H9 (cell line): Measurements from ENCODE around the gene MYCBPAP. TPM values are rescaled to one million over a fixed set of nuclear protein-coding genes. Genes with fewer than 3 reads are reported as not detected.

ENCODE experiments used
- DNase-seq: peaks from one replicate; pipeline ENCODE4 v3.0.0-alpha.2; 2017
- H2AFZ ChIP-seq: one replicate; pipeline ENCODE4 v1.6.1; 2013; ENCODE audit warnings: mild to moderate bottlenecking, low read length, control low read depth, moderate library complexity
- H2AK5ac ChIP-seq: 2 replicates; pipeline ENCODE4 v1.6.1; 2013; ENCODE audit warnings: low read length, control low read depth, mixed read lengths; ENCODE audit not compliant: insufficient read length
- H2BK120ac ChIP-seq: one replicate; pipeline ENCODE4 v1.6.1; 2013; ENCODE audit warnings: low read depth, mild to moderate bottlenecking, low read length, control low read depth, inconsistent platforms; ENCODE audit not compliant: poor library complexity, severe bottlenecking
- H2BK12ac ChIP-seq: 2 replicates; pipeline ENCODE4 v1.6.1; 2013; ENCODE audit warnings: low read length, control low read depth, mixed read lengths, low read depth; ENCODE audit not compliant: insufficient read length
- H2BK15ac ChIP-seq: 2 replicates; pipeline ENCODE4 v1.6.1; 2013; ENCODE audit warnings: low read depth, low read length, control low read depth
- H2BK20ac ChIP-seq: one replicate; pipeline ENCODE4 v1.6.1; 2013; ENCODE audit warnings: low read depth, mild to moderate bottlenecking, low read length, control low read depth, inconsistent platforms; ENCODE audit not compliant: poor library complexity, severe bottlenecking
- H2BK5ac ChIP-seq: 2 replicates; pipeline ENCODE4 v1.6.1; 2013; ENCODE audit warnings: low read length, control low read depth, mixed read lengths; ENCODE audit not compliant: insufficient read length
- H3K14ac ChIP-seq: 2 replicates; pipeline ENCODE4 v1.6.1; 2013; ENCODE audit warnings: low read length, control low read depth; ENCODE audit not compliant: insufficient read depth
- H3K18ac ChIP-seq: 2 replicates; pipeline ENCODE4 v1.6.1; 2013; ENCODE audit warnings: low read depth, mild to moderate bottlenecking, mixed read lengths, low read length, control low read depth; ENCODE audit not compliant: insufficient read length
- H3K23ac ChIP-seq: 2 replicates; pipeline ENCODE4 v1.6.1; 2013; ENCODE audit warnings: low read length, control low read depth, mixed read lengths, low read depth; ENCODE audit not compliant: insufficient read length
- H3K23me2 ChIP-seq: 2 replicates; pipeline ENCODE4 v1.6.1; 2013; ENCODE audit warnings: low read depth, mild to moderate bottlenecking, mixed read lengths, low read length, control low read depth; ENCODE audit not compliant: insufficient read length, poor library complexity, severe bottlenecking
- H3K27ac ChIP-seq: 2 replicates; pipeline ENCODE4 v1.5.1; 2013; ENCODE audit warnings: low read length, control low read depth, mixed read lengths, low read depth; ENCODE audit not compliant: insufficient read length
- H3K27me3 ChIP-seq: 2 replicates; pipeline ENCODE4 v1.6.1; 2013; ENCODE audit warnings: low read length, control low read depth, inconsistent platforms; ENCODE audit not compliant: insufficient read depth
- H3K4ac ChIP-seq: 2 replicates; pipeline ENCODE4 v1.6.1; 2013; ENCODE audit warnings: low read depth, mild to moderate bottlenecking, control low read depth, inconsistent platforms, low read length, moderate library complexity
- H3K4me1 ChIP-seq: 2 replicates; pipeline ENCODE4 v1.6.1; 2013; ENCODE audit warnings: low read length, control low read depth, inconsistent platforms; ENCODE audit not compliant: insufficient read depth
- H3K4me2 ChIP-seq: 2 replicates; pipeline ENCODE4 v1.6.1; 2013; ENCODE audit warnings: low read length, control low read depth, mixed read lengths; ENCODE audit not compliant: insufficient read length, insufficient read depth
- H3K56ac ChIP-seq: 2 replicates; pipeline ENCODE4 v1.6.1; 2013; ENCODE audit warnings: low read depth, mild to moderate bottlenecking, mixed read lengths, low read length, control low read depth; ENCODE audit not compliant: insufficient read length
- H3K79me1 ChIP-seq: 2 replicates; pipeline ENCODE4 v1.6.1; 2013; ENCODE audit warnings: low read depth, mild to moderate bottlenecking, moderate library complexity, low read length, control low read depth, inconsistent platforms; ENCODE audit not compliant: insufficient read depth, poor library complexity, severe bottlenecking
- H3K79me2 ChIP-seq: 2 replicates; pipeline ENCODE4 v1.6.1; 2013; ENCODE audit warnings: low read length, control low read depth, inconsistent platforms; ENCODE audit not compliant: insufficient read depth
- H3K9ac ChIP-seq: 2 replicates; pipeline ENCODE4 v1.6.1; 2013; ENCODE audit warnings: low read length, control low read depth, mixed read lengths; ENCODE audit not compliant: insufficient read length; ENCODE audit errors: extremely low read depth
- H3K9me3 ChIP-seq: one replicate; pipeline ENCODE4 v1.6.1; 2013; ENCODE audit warnings: low read depth, low read length, inconsistent platforms; ENCODE audit not compliant: control insufficient read depth
- H3T11ph ChIP-seq: one replicate; pipeline ENCODE4 v1.6.1; 2013; ENCODE audit warnings: mild to moderate bottlenecking, low read length, control low read depth, inconsistent platforms
- H4K20me1 ChIP-seq: one replicate; pipeline ENCODE4 v1.6.1; 2013; ENCODE audit not compliant: control insufficient read depth, insufficient read length, insufficient read depth
- H4K5ac ChIP-seq: 2 replicates; pipeline ENCODE4 v1.6.1; 2013; ENCODE audit warnings: low read depth, mild to moderate bottlenecking, mixed read lengths, low read length, control low read depth; ENCODE audit not compliant: insufficient read length
- H4K8ac ChIP-seq: replicated peaks from 2 replicates; pipeline ENCODE4 v1.6.1; 2013; ENCODE audit warnings: low read length, control low read depth, mixed read lengths, low read depth; ENCODE audit not compliant: insufficient read length
- H4K91ac ChIP-seq: 2 replicates; pipeline ENCODE4 v1.6.1; 2013; ENCODE audit warnings: low read depth, mild to moderate bottlenecking, moderate library complexity, mixed read lengths, low read length, control low read depth; ENCODE audit not compliant: insufficient read length
- H3K27ac Mint-ChIP-seq, 3 experiments: 2 replicates in 2 of 3; 3 replicates in 1 of 3; pipeline ENCODE4 v1.8.0; 2020 to 2021; ENCODE audit warnings: mixed read lengths in 3 of 3, mild to moderate bottlenecking in 1 of 3, moderate library complexity in 1 of 3
- H3K27me3 Mint-ChIP-seq: 2 replicates; pipeline ENCODE4 v1.8.0; 2021; ENCODE audit warnings: low read depth, mild to moderate bottlenecking, moderate library complexity, mixed read lengths
- H3K36me3 Mint-ChIP-seq, 3 experiments: 2 replicates in 2 of 3; 3 replicates in 1 of 3; pipeline ENCODE4 v1.8.0; 2020 to 2021; ENCODE audit warnings: low read depth in 3 of 3, mixed read lengths in 3 of 3; ENCODE audit not compliant: insufficient read depth in 1 of 3
- H3K4me1 Mint-ChIP-seq, 2 experiments: 2 replicates each; pipeline ENCODE4 v1.8.0; 2020; ENCODE audit warnings: mixed read lengths in 2 of 2
- H3K4me3 Mint-ChIP-seq, 2 experiments: 2 replicates in 1 of 2; 3 replicates in 1 of 2; pipeline ENCODE4 v1.8.0; 2020 to 2021; ENCODE audit warnings: mild to moderate bottlenecking in 2 of 2, mixed read lengths in 2 of 2, moderate library complexity in 1 of 2
- H3K9me3 Mint-ChIP-seq, 2 experiments: 2 replicates in 1 of 2; 3 replicates in 1 of 2; pipeline ENCODE4 v1.8.0; 2020; ENCODE audit warnings: mild to moderate bottlenecking in 2 of 2, mixed read lengths in 2 of 2, moderate library complexity in 1 of 2
- WGBS: extraction: QIAGEN DNeasy Blood & Tissue Kit; methylation state at CpG from one replicate; pipeline ENCODE4 v1.1.7; 2013; ENCODE audit warnings: missing lambda C conversion rate, low lambda C conversion rate, mixed read lengths; ENCODE audit not compliant: insufficient read length; ENCODE audit errors: extremely low coverage; 5-methylcytosine and 5-hydroxymethylcytosine counted together
- total RNA-seq: library from RNA; stranded (reverse); gene quantifications from 2 replicates; pipeline ENCODE4 v1.2.1, GENCODE V29; 2021
- TF ChIP-seq, protein P1 (sequence below): fragments of 200-600 bp; sonication (generic); conservative IDR thresholded peaks from 3 replicates; pipeline ENCODE4 v1.8.0; 2021; ENCODE audit warnings: antibody characterized with exemption, mild to moderate bottlenecking

The MYCBPAP gene
- total RNA-seq, 1 experiment from 2014 or later: 1.7 TPM

DNA sequence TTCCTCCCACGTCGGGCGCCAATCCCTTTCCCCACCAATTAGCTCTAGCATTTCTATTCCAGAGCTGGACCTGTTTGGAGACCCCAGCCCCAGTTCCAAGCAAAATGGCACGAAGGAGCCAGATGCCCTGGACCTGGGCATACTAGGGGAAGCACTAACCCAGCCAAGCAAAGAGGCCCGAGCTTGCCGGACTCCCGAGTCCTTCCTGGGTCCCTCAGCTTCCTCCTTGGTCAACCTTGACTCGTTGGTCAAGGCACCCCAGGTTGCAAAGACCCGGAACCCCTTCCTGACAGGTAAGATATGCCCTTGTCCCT is 33.1 kb downstream of the MYCBPAP start:
- no peak overlapping the region for H2AK5ac ChIP-seq
- H3K9me3 Mint-ChIP-seq: no peaks in the 10 kb centered on the region
- H4K8ac ChIP-seq: no peak overlapping the region
- no peaks in the 10 kb centered on the region for H4K20me1 ChIP-seq
- no peak overlapping the region for H2BK5ac ChIP-seq
- peaks cover 0 to 3% (median 0%) of the 10 kb centered on the region in 3 experiments; a peak in 3 of 7 replicates for H3K36me3 Mint-ChIP-seq
- H3K18ac ChIP-seq: no peak overlapping the region
- H3K4me2 ChIP-seq: peak overlapping the region; percentile 76
- no peak overlapping the region for H3K27ac Mint-ChIP-seq
- H2AFZ ChIP-seq: no peak overlapping the region
- no peak for DNase-seq
- H3K23me2 ChIP-seq: peaks cover 8% of the 10 kb centered on the region
- no peak overlapping the region for H3K27ac ChIP-seq
- no peaks in the 10 kb centered on the region for H3K79me2 ChIP-seq
- H3K27me3 Mint-ChIP-seq: peaks cover 33% of the 10 kb centered on the region
- TF ChIP-seq, protein P1, sequence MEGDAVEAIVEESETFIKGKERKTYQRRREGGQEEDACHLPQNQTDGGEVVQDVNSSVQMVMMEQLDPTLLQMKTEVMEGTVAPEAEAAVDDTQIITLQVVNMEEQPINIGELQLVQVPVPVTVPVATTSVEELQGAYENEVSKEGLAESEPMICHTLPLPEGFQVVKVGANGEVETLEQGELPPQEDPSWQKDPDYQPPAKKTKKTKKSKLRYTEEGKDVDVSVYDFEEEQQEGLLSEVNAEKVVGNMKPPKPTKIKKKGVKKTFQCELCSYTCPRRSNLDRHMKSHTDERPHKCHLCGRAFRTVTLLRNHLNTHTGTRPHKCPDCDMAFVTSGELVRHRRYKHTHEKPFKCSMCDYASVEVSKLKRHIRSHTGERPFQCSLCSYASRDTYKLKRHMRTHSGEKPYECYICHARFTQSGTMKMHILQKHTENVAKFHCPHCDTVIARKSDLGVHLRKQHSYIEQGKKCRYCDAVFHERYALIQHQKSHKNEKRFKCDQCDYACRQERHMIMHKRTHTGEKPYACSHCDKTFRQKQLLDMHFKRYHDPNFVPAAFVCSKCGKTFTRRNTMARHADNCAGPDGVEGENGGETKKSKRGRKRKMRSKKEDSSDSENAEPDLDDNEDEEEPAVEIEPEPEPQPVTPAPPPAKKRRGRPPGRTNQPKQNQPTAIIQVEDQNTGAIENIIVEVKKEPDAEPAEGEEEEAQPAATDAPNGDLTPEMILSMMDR: no peak
- no peak overlapping the region for H3K4ac ChIP-seq
- H3K23ac ChIP-seq: no peak overlapping the region
- H3K79me1 ChIP-seq: no peaks in the 10 kb centered on the region
- no peak overlapping the region for H3K56ac ChIP-seq
- H3T11ph ChIP-seq: no peak overlapping the region
- H3K27me3 ChIP-seq: no peaks in the 10 kb centered on the region; the same call in 1 of the 2 replicates
- no peak overlapping the region for H4K91ac ChIP-seq
- H3K4me1 ChIP-seq: 0 out of 2 replicates have a peak, but pooled peaks cover 2% of the 10 kb centered on the region
- H3K4me3 Mint-ChIP-seq: peak overlapping the region; percentile 69 to 82
- no peak overlapping the region for H2BK20ac ChIP-seq
- H3K9me3 ChIP-seq: no peaks in the 10 kb centered on the region
- no peak overlapping the region for H2BK120ac ChIP-seq
- H3K9ac ChIP-seq: no peak overlapping the region
- H2BK15ac ChIP-seq: no peak overlapping the region
- H2BK12ac ChIP-seq: no peak overlapping the region
- peaks cover 23 to 36% of the 10 kb centered on the region in 2 experiments for H3K4me1 Mint-ChIP-seq
- no CpG with 5 or more reads among the region's 9 CpGs for WGBS
- H4K5ac ChIP-seq: no peak overlapping the region
- H3K14ac ChIP-seq: no peak overlapping the region
